HepG2 (cell line): ENCODE measurements around the gene PSMD1. TPM values are rescaled to one million over a fixed set of nuclear protein-coding genes. Genes with fewer than 3 reads are reported as not detected.

Experiments
- AHR ChIP-seq: IDR thresholded peaks from 2 replicates; pipeline ENCODE4 v1.6.1; 2018; ENCODE audit warnings: missing genetic modification reagents, missing compliant biosample characterization
- AKAP8 ChIP-seq: sonication (generic); formaldehyde crosslinking; IDR thresholded peaks from 2 replicates; pipeline ENCODE4 v1.5.1; 2020; ENCODE audit warnings: mild to moderate bottlenecking, missing genetic modification reagents
- FOXA1 ChIP-seq, 2 experiments: fragments of 450-650 bp in 1 of 2; sonication (generic) in 1 of 2; formaldehyde crosslinking in 1 of 2; IDR thresholded peaks; 2 replicates each; pipeline versions ENCODE4 v1.4.0 to v1.6.1; 2016 to 2020; ENCODE audit warnings: missing genetic modification reagents in 1 of 2
- KDM4B ChIP-seq: sonication (generic); formaldehyde crosslinking; IDR thresholded peaks from 2 replicates; pipeline ENCODE4 v1.4.0; 2020; ENCODE audit warnings: missing genetic modification reagents
- KLF11 ChIP-seq: IDR thresholded peaks from 2 replicates; pipeline ENCODE4 v1.6.1; 2016; ENCODE audit warnings: missing compliant biosample characterization
- SAFB2 ChIP-seq: sonication (generic); formaldehyde crosslinking; IDR thresholded peaks from 2 replicates; pipeline ENCODE4 v1.5.1; 2020; ENCODE audit warnings: missing genetic modification reagents, low read depth, mild to moderate bottlenecking, borderline replicate concordance
- SALL1 ChIP-seq: sonication (generic); formaldehyde crosslinking; IDR thresholded peaks from 2 replicates; pipeline ENCODE4 v1.8.0; 2022; ENCODE audit warnings: mild to moderate bottlenecking, missing genetic modification reagents
- SATB2 ChIP-seq: sonication (generic); formaldehyde crosslinking; IDR thresholded peaks from 2 replicates; pipeline ENCODE4 v1.5.0; 2020; ENCODE audit warnings: missing genetic modification reagents
- SMARCC2 ChIP-seq: fragments of 450-650 bp; IDR thresholded peaks from 2 replicates; pipeline ENCODE4 v1.6.1; 2017; ENCODE audit warnings: antibody characterized with exemption, mild to moderate bottlenecking
- TEAD3 ChIP-seq: optimal IDR thresholded peaks from 2 replicates; pipeline ENCODE3; 2016; ENCODE audit warnings: borderline replicate concordance
- ZIK1 ChIP-seq: sonication (generic); formaldehyde crosslinking; IDR thresholded peaks from 2 replicates; pipeline ENCODE4 v1.5.0; 2020; ENCODE audit warnings: mild to moderate bottlenecking, low read depth, missing genetic modification reagents, borderline replicate concordance
- ZMYM2 ChIP-seq: sonication (generic); formaldehyde crosslinking; IDR thresholded peaks from 2 replicates; pipeline ENCODE4 v1.8.0; 2022; ENCODE audit warnings: mild to moderate bottlenecking, missing genetic modification reagents
- ZNF121 ChIP-seq: sonication (generic); formaldehyde crosslinking; IDR thresholded peaks from 2 replicates; pipeline ENCODE4 v1.5.0; 2020; ENCODE audit warnings: mild to moderate bottlenecking, missing genetic modification reagents
- ZNF143 ChIP-seq: sonication (generic); formaldehyde crosslinking; IDR thresholded peaks from 2 replicates; pipeline ENCODE4 v1.4.0; 2020; ENCODE audit warnings: missing genetic modification reagents
- ZNF24 ChIP-seq: fragments of 450-650 bp; IDR thresholded peaks from 2 replicates; pipeline ENCODE4 v1.6.1; 2017; ENCODE audit warnings: antibody characterized with exemption, mild to moderate bottlenecking
- ZNF430 ChIP-seq: sonication (generic); formaldehyde crosslinking; IDR thresholded peaks from 2 replicates; pipeline ENCODE4 v1.9.0; 2021; ENCODE audit warnings: mild to moderate bottlenecking, missing genetic modification reagents
- ZNF546 ChIP-seq: sonication (generic); formaldehyde crosslinking; conservative IDR thresholded peaks from 2 replicates; pipeline ENCODE4 v1.8.1; 2023; ENCODE audit warnings: mild to moderate bottlenecking, missing genetic modification reagents
- ZNF589 ChIP-seq: sonication (generic); formaldehyde crosslinking; conservative IDR thresholded peaks from 2 replicates; pipeline ENCODE4 v1.8.0; 2022; ENCODE audit warnings: mild to moderate bottlenecking, moderate library complexity, missing genetic modification reagents
- ZNF616 ChIP-seq: sonication (generic); formaldehyde crosslinking; IDR thresholded peaks from 2 replicates; pipeline ENCODE4 v1.5.0; 2020; ENCODE audit warnings: low read depth, mild to moderate bottlenecking, missing genetic modification reagents
- ZNF674 ChIP-seq: sonication (generic); formaldehyde crosslinking; IDR thresholded peaks from 2 replicates; pipeline ENCODE4 v1.5.0; 2020; ENCODE audit warnings: low read depth, mild to moderate bottlenecking, missing genetic modification reagents
- ZNF772 ChIP-seq: sonication (generic); formaldehyde crosslinking; IDR thresholded peaks from 2 replicates; pipeline ENCODE4 v1.5.0; 2020; ENCODE audit warnings: mild to moderate bottlenecking, missing genetic modification reagents
- ZZZ3 ChIP-seq: sonication (generic); formaldehyde crosslinking; IDR thresholded peaks from 2 replicates; pipeline ENCODE4 v1.4.0; 2020; ENCODE audit warnings: missing genetic modification reagents, mild to moderate bottlenecking, borderline replicate concordance
- polyA plus RNA-seq, 8 experiments: library from polyadenylated mRNA; depleted of rRNA in 3 of 8; stranded (reverse) in 7 of 8; unstranded in 1 of 8; fragments of >200 nt; fragmentation: Illumina TruSeq in 4 of 8; extraction: Trizol in 4 of 8; gene quantifications; 2 replicates each; pipeline versions ENCODE4 v1.2.1 to v1.2.3, GENCODE V29; 2011 to 2016; ENCODE audit warnings: low read depth in 4 of 8, missing spikeins in 1 of 8, mixed read lengths in 1 of 8; ENCODE audit not compliant: insufficient read depth in 1 of 8
- total RNA-seq, 5 experiments: library from RNA; depleted of rRNA; stranded (reverse); fragments of >200 nt; fragmentation: Illumina TruSeq; extraction: Trizol; gene quantifications; 2 replicates each; pipeline ENCODE4 v1.2.3, GENCODE V29; 2016; ENCODE audit warnings: low read depth in 1 of 5
- TF ChIP-seq, protein P1 (sequence below): sonication (generic); formaldehyde crosslinking; IDR thresholded peaks from 2 replicates; pipeline ENCODE4 v1.4.0; 2020; ENCODE audit warnings: missing genetic modification reagents, borderline replicate concordance
- TF ChIP-seq, protein P2 (sequence below): sonication (generic); formaldehyde crosslinking; IDR thresholded peaks from 2 replicates; pipeline ENCODE4 v1.4.0; 2020; ENCODE audit warnings: missing genetic modification reagents
- TF ChIP-seq, protein P3 (sequence below): sonication (generic); formaldehyde crosslinking; IDR thresholded peaks from 2 replicates; pipeline ENCODE4 v1.4.0; 2020; ENCODE audit warnings: mild to moderate bottlenecking, low read depth, missing genetic modification reagents
- TF ChIP-seq, protein P4 (sequence below): sonication (generic); formaldehyde crosslinking; IDR thresholded peaks from 2 replicates; pipeline ENCODE4 v1.4.0; 2020; ENCODE audit warnings: mild to moderate bottlenecking, missing genetic modification reagents
- TF ChIP-seq, protein P5 (sequence below): sonication (generic); formaldehyde crosslinking; IDR thresholded peaks from 2 replicates; pipeline ENCODE4 v1.4.0; 2020; ENCODE audit warnings: missing genetic modification reagents

PSMD1 gene
- total and polyA plus RNA-seq, 2 of the 13 experiments (the other 11 are each of a cell fraction or from before 2014, with no cell fraction given) = 136 to 191 TPM

DNA sequence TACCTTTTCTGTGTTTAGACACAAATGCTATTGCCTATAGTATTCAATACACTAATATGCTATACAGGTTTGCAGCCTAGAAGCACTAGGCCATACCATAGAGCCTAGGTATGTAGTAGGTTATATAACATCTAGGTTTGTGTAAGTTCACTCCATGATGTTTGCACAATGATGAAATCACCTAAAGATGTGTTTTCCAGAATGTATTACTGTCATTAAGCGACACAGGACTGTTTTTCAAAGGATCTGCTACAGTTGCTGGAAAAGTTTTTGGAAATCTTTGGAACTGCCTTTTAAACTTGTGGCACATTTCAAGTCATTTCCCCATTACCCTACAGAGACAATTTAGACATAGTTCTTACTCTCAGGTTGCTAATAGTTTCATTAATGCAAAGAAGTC lies 9.3 kb downstream of the PSMD1 start (continued):
- TF ChIP-seq, protein P1, sequence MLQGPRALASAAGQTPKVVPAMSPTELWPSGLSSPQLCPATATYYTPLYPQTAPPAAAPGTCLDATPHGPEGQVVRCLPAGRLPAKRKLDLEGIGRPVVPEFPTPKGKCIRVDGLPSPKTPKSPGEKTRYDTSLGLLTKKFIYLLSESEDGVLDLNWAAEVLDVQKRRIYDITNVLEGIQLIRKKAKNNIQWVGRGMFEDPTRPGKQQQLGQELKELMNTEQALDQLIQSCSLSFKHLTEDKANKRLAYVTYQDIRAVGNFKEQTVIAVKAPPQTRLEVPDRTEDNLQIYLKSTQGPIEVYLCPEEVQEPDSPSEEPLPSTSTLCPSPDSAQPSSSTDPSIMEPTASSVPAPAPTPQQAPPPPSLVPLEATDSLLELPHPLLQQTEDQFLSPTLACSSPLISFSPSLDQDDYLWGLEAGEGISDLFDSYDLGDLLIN (CRISPR knock-in tag) = no peak
- TF ChIP-seq SAFB2 (CRISPR knock-in tag) = no peak
- TF ChIP-seq ZNF772 (CRISPR knock-in tag) = no peak
- TF ChIP-seq, protein P2, sequence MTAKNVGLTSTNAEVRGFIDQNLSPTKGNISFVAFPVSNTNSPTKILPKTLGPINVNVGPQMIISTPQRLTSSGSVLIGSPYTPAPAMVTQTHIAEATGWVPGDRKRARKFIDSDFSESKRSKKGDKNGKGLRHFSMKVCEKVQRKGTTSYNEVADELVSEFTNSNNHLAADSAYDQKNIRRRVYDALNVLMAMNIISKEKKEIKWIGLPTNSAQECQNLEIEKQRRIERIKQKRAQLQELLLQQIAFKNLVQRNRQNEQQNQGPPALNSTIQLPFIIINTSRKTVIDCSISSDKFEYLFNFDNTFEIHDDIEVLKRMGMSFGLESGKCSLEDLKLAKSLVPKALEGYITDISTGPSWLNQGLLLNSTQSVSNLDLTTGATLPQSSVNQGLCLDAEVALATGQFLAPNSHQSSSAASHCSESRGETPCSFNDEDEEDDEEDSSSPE (CRISPR knock-in tag) = no peak
- TF ChIP-seq, protein P3, sequence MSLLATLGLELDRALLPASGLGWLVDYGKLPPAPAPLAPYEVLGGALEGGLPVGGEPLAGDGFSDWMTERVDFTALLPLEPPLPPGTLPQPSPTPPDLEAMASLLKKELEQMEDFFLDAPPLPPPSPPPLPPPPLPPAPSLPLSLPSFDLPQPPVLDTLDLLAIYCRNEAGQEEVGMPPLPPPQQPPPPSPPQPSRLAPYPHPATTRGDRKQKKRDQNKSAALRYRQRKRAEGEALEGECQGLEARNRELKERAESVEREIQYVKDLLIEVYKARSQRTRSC (CRISPR knock-in tag) = no peak
- TF ChIP-seq ZNF589 = no peak
- no peak for TF ChIP-seq FOXA1 (IDR thresholded peaks at IDR 0.05)
- TF ChIP-seq FOXA1 (CRISPR knock-in tag; IDR thresholded peaks at IDR 0.05) = peak; percentile 84
- no peak for TF ChIP-seq SMARCC2
- TF ChIP-seq ZNF430 = no peak
- TF ChIP-seq, protein P4, sequence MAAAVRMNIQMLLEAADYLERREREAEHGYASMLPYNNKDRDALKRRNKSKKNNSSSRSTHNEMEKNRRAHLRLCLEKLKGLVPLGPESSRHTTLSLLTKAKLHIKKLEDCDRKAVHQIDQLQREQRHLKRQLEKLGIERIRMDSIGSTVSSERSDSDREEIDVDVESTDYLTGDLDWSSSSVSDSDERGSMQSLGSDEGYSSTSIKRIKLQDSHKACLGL = no peak
- no peak for TF ChIP-seq ZNF546 (CRISPR knock-in tag)
- TF ChIP-seq, protein P5, sequence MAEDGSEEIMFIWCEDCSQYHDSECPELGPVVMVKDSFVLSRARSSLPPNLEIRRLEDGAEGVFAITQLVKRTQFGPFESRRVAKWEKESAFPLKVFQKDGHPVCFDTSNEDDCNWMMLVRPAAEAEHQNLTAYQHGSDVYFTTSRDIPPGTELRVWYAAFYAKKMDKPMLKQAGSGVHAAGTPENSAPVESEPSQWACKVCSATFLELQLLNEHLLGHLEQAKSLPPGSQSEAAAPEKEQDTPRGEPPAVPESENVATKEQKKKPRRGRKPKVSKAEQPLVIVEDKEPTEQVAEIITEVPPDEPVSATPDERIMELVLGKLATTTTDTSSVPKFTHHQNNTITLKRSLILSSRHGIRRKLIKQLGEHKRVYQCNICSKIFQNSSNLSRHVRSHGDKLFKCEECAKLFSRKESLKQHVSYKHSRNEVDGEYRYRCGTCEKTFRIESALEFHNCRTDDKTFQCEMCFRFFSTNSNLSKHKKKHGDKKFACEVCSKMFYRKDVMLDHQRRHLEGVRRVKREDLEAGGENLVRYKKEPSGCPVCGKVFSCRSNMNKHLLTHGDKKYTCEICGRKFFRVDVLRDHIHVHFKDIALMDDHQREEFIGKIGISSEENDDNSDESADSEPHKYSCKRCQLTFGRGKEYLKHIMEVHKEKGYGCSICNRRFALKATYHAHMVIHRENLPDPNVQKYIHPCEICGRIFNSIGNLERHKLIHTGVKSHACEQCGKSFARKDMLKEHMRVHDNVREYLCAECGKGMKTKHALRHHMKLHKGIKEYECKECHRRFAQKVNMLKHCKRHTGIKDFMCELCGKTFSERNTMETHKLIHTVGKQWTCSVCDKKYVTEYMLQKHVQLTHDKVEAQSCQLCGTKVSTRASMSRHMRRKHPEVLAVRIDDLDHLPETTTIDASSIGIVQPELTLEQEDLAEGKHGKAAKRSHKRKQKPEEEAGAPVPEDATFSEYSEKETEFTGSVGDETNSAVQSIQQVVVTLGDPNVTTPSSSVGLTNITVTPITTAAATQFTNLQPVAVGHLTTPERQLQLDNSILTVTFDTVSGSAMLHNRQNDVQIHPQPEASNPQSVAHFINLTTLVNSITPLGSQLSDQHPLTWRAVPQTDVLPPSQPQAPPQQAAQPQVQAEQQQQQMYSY (CRISPR knock-in tag) = no peak
- no peak for TF ChIP-seq ZNF143
- no peak for TF ChIP-seq AKAP8 (CRISPR knock-in tag)
- TF ChIP-seq SALL1 (CRISPR knock-in tag) = no peak
- TF ChIP-seq KDM4B (CRISPR knock-in tag) = no peak
- no peak for TF ChIP-seq ZNF121 (CRISPR knock-in tag)
- peak; percentile 51; the same call in 1 of the 2 replicates for TF ChIP-seq ZNF24
- TF ChIP-seq TEAD3 (CRISPR knock-in tag) = peak; percentile 96
- no peak for TF ChIP-seq ZZZ3 (CRISPR knock-in tag)
- no peak for TF ChIP-seq ZNF616 (CRISPR knock-in tag)
- no peak for TF ChIP-seq ZIK1
- TF ChIP-seq ZMYM2 (CRISPR knock-in tag) = no peak
- TF ChIP-seq ZNF674 (CRISPR knock-in tag) = no peak
- no peak for TF ChIP-seq AHR
- TF ChIP-seq KLF11 (CRISPR knock-in tag) = no peak
- TF ChIP-seq SATB2 = no peak
